ENCODE measurements around the gene NSMF. TPM values are rescaled to one million over a fixed set of nuclear protein-coding genes. Genes with fewer than 3 reads are reported as not detected.

Gene NSMF
- total RNA-seq, 3 donors from 2014 or later (not counting 1 experiment from before 2014, with no cell fraction given) = 78.1 to 111 (median 87.8) TPM

DNA sequence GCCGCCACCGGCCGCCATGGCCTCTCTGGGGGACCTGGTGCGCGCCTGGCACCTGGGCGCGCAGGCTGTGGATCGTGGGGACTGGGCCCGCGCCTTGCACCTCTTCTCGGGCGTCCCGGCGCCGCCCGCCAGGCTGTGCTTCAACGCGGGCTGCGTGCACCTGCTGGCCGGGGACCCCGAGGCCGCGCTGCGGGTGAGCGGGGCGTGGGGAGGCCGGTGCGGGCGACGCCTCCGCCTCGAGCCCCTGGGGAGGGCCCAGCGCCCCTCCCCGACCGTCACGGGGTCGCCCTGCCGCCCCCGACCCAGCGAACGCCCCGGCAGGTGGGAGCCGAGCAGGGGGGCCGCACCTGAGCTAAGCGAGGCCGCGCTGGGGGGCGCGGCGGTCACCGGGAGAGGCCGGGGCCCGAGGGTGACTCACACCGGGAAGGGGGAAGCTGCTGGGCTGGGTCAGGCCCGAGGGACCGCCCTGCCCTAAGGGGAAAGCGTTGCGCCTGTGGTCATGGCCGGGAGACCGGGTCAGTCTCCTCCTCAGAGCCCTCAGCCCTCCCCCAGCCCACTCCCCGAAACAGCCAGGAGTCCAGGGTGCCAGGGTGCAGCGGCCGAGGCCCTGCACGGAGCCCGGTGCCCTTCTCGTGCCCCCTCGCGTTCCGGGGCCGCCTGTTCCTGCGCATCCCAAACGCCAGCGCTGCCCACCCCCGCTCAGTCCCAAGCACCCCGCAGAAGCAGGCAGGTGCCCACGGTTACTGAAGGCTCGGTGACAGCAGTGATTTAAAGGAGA is 35.4 kb downstream of the NSMF start:
- 9% methylated on average over 77 of the region's 77 CpGs for WGBS (ENCODE audit: insufficient coverage)
- peak in 1 of 2 donors; percentile 30 for DNase-seq
- H3K36me3 ChIP-seq (ENCODE audit: control insufficient read depth, insufficient read depth, low read length) = no peaks in the 10 kb centered on the region
- peak overlapping the region; percentile 78 for H3K4me3 Mint-ChIP-seq
- peaks cover 0 to 5% of the 10 kb centered on the region in 2 donors for H3K4me1 Mint-ChIP-seq
- H3K9me3 Mint-ChIP-seq = no peaks in the 10 kb centered on the region
- H3K4me3 ChIP-seq (ENCODE audit: low read length) = peak overlapping the region; percentile 25
- H3K27me3 Mint-ChIP-seq (ENCODE audit: low read depth in 2 of 2) = no peaks in the 10 kb centered on the region
- no peaks in the 10 kb centered on the region for H3K36me3 Mint-ChIP-seq
- no peaks in the 10 kb centered on the region for H3K27me3 ChIP-seq (ENCODE audit: control insufficient read depth, insufficient read depth, low read length)
- H3K4me1 ChIP-seq (ENCODE audit: control insufficient read depth, insufficient read depth, low read length) = peaks cover 17% of the 10 kb centered on the region
- TF ChIP-seq, protein P1, sequence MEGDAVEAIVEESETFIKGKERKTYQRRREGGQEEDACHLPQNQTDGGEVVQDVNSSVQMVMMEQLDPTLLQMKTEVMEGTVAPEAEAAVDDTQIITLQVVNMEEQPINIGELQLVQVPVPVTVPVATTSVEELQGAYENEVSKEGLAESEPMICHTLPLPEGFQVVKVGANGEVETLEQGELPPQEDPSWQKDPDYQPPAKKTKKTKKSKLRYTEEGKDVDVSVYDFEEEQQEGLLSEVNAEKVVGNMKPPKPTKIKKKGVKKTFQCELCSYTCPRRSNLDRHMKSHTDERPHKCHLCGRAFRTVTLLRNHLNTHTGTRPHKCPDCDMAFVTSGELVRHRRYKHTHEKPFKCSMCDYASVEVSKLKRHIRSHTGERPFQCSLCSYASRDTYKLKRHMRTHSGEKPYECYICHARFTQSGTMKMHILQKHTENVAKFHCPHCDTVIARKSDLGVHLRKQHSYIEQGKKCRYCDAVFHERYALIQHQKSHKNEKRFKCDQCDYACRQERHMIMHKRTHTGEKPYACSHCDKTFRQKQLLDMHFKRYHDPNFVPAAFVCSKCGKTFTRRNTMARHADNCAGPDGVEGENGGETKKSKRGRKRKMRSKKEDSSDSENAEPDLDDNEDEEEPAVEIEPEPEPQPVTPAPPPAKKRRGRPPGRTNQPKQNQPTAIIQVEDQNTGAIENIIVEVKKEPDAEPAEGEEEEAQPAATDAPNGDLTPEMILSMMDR (IDR thresholded peaks at IDR 0.05) = peak; percentile 26
- intact Hi-C loops (cut with micrococcal nuclease) = loop anchor here (1.0 to 5.0 kb wide), 3 partner anchors 22 to 99 kb away; no protein-coding TSS in a partner anchor
- peak overlapping the region; percentile 60 to 64 for H3K27ac Mint-ChIP-seq
- peak; percentile 41 to 44 (median 44) for ATAC-seq
- H3K9me3 ChIP-seq (ENCODE audit: control insufficient read depth, insufficient read depth, low read length) = no peaks in the 10 kb centered on the region
- no peak overlapping the region for H3K27ac ChIP-seq (ENCODE audit: low read length)

DNA sequence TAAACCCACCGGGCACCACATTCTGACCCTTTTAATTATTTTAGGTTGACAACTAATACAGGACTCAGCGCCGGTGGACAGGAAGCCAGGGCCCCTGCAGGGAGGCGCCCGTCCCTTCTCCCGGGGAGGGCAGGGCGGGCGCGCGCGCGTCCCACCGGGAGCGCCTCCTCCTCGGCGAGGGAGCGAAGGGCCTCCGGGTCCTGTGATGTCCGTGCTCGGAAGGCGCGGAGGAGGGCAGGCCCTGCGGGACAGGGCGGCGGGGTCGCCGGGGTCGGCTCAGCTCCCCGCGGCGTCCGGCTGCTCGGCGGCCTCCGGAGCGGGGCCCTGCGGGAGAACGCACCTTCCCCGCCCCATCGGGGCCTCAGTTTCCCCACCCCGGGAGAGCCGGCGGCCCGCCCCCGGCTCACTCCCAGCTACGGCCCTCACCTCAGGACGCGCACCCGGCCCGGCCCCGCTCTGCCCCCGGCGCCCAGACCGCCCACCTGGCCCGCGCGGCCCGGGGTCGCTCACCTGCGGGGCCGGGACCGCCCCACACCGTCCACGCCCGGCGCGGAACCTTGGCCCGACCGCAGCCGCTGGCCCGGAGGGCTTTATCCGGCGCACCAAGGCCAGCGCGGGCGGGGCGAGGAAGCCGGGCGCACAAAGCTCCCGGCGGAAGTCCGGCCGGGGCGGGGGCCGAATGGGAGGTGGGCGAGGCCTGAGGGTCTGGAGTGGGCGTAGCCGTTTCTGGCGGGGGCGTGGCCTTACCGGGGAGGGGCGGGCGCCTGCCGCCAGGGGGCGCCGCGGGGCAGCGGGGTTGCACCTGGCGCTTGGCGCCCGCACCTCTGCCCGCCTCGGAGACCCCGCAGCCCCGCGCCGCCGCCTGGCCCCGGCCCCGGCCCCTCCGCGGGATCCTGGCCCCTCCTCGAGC is 36.3 kb downstream of the NSMF start, which contains the start of the genes EXD3 and NOXA1:
Gene EXD3 (minus strand): TSS at position 559 of the 910 bp plus-strand sequence. CDS start 27,805 bp downstream, outside the sequence.
Gene NOXA1 (plus strand): TSS at position 790 of the 910 bp plus-strand sequence. CDS start 137 bp downstream, outside the sequence.
- H3K9me3 Mint-ChIP-seq = no peaks in the 10 kb centered on the region
- under 1% methylated on average over 113 of the region's 113 CpGs for WGBS (ENCODE audit: insufficient coverage)
- ATAC-seq = peak; percentile 96 to 99 (median 97)
- peaks cover 0 to 5% of the 10 kb centered on the region in 2 donors for H3K4me1 Mint-ChIP-seq
- peak within 1 kb of the TSS; percentile 60 to 67 for H3K27ac Mint-ChIP-seq
- no peaks in the 10 kb centered on the region for H3K27me3 Mint-ChIP-seq (ENCODE audit: low read depth in 2 of 2)
- H3K36me3 Mint-ChIP-seq = no peaks in the 10 kb centered on the region
- H3K4me3 Mint-ChIP-seq = peak within 1 kb of the TSS; percentile 83
- Histone ChIP-seq H3K4me1 (ENCODE audit: control insufficient read depth, insufficient read depth, low read length) (peaks cover 17% of the 10 kb centered on the region), H3K27me3 (ENCODE audit: control insufficient read depth, insufficient read depth, low read length) (no peaks in the 10 kb centered on the region), H3K9me3 (ENCODE audit: control insufficient read depth, insufficient read depth, low read length) (no peaks in the 10 kb centered on the region), H3K27ac (ENCODE audit: low read length) (peak within 1 kb of the TSS; percentile 11), H3K4me3 (ENCODE audit: low read length) (peak within 1 kb of the TSS; percentile 63), H3K36me3 (ENCODE audit: control insufficient read depth, insufficient read depth, low read length) (no peaks in the 10 kb centered on the region)
- TF ChIP-seq, protein P1 (IDR thresholded peaks at IDR 0.05) = peak; percentile 66
- intact Hi-C loops (cut with micrococcal nuclease) = loop anchor here (1.0 to 5.0 kb wide), 2 partner anchors 22 to 39 kb away; no protein-coding TSS in a partner anchor
- peak; percentile 95 to 96 for DNase-seq

DNA sequence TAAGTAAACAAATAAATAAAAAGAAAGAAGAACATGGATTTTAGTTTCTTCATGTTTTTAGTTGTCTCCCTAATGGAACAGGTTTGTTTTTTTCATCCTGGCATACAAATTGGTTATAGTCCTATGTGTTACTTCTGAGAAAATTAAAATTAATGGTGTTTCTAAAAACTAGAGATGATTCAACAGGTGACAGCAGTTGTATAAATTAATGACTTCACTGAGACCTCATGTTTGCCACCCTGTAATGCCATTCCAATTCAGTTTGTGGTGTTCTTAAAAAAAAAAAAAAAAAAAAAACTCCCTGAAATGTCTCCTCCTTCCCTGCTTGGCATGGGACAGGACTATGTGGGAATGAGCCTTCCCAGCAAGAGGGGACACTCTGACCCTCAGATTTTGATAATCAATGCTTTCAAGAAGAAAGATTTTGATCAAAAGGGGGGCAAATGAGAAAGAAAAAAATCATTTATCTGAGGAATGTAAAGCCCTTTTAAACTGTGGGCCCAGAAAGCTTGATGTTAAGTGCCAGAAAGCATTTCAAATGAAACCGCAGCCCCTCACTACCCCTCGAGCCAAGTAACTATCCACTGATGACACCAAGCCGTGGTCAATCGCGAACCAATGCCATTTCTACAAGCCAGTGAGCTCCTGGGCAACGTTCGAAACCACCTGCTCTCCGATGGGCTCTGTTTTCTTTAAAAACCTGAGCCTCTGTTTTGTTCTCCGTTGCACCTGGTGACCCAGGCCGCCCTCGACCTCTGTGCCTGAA is 37.1 kb downstream of the NSMF start:
- ATAC-seq = no peak
- Histone ChIP-seq H3K27ac (ENCODE audit: low read length) (peak overlapping the region; percentile 11), H3K36me3 (ENCODE audit: control insufficient read depth, insufficient read depth, low read length) (no peaks in the 10 kb centered on the region), H3K9me3 (ENCODE audit: control insufficient read depth, insufficient read depth, low read length) (no peaks in the 10 kb centered on the region), H3K4me1 (ENCODE audit: control insufficient read depth, insufficient read depth, low read length) (peaks cover 18% of the 10 kb centered on the region), H3K4me3 (ENCODE audit: low read length) (peak overlapping the region; percentile 63), H3K27me3 (ENCODE audit: control insufficient read depth, insufficient read depth, low read length) (no peaks in the 10 kb centered on the region)
- WGBS (ENCODE audit: insufficient coverage) = 5% methylated on average over 11 of the region's 11 CpGs
- TF ChIP-seq, protein P1 (IDR thresholded peaks at IDR 0.05) = no peak
- Mint-ChIP-seq H3K27me3 (ENCODE audit: low read depth in 2 of 2) (no peaks in the 10 kb centered on the region), H3K36me3 (no peaks in the 10 kb centered on the region), H3K4me1 (peaks cover 0 to 5% of the 10 kb centered on the region in 2 donors), H3K9me3 (no peaks in the 10 kb centered on the region), H3K27ac (peak overlapping the region in 1 of 2 donors; percentile 67), H3K4me3 (peak overlapping the region; percentile 83)
- no peak for DNase-seq
- intact Hi-C loops (cut with micrococcal nuclease) = loop anchor here (5.0 kb wide), 1 partner anchor 40 kb away; no protein-coding TSS in a partner anchor
